Stimulated activated naive CD8-positive, alpha-beta T cell treated with anti-CD3 and anti-CD28 coated beads, Interleukin-15, Interleukin-2, amounts not matched to agents 100 U/mL and 50 U/mL, for 24 hours (primary cell): ENCODE data around the gene TTC23.
"Not testable (repeated sequence)": the region's sequence is repeated elsewhere in the genome, so short reads cannot be mapped to it uniquely, and the experiment has no call there.

ENCODE experiments used
- ATAC-seq: fragments of 150-1000 bp; cut with Tn5 transposase; one replicate; pipeline ENCODE4 v1.10.0; 2021
- DNase-seq: peaks from one replicate; pipeline ENCODE4 v3.0.0; 2021

Gene TTC23

GRCh38 chr15:99250001-99250400 lies 620 bp upstream of the TTC23 start:
- no peak for ATAC-seq
- DNase-seq = no peak

- ATAC-seq (no peak), DNase-seq (no peak)
These were observed 1.2 kb downstream of the TTC23 start for GRCh38 chr15:99248000-99248715.

- no peak for ATAC-seq
- DNase-seq = no peak
These were observed 2.3 kb downstream of the TTC23 start for GRCh38 chr15:99247062-99247461.

- DNase-seq = no peak
- ATAC-seq = no peak
These were observed 5.1 kb downstream of the TTC23 start for GRCh38 chr15:99244306-99244705.

GRCh38 chr15:99241752-99242151 lies 7.6 kb downstream of the TTC23 start:
- no peak for ATAC-seq
- no peak for DNase-seq

- no peak for DNase-seq
These were observed 9.7 kb downstream of the TTC23 start for GRCh38 chr15:99239545-99240198.

GRCh38 chr15:99238849-99239248 lies 10.5 kb downstream of the TTC23 start:
- no peak for DNase-seq

More at GRCh38 chr15:99239545-99240198, 9.7 kb downstream of the TTC23 start:
- peak; percentile 89 for ATAC-seq

GRCh38 chr15:99234160-99234559 lies 15.2 kb downstream of the TTC23 start:
- not testable (repeated sequence) for ATAC-seq

More at GRCh38 chr15:99238849-99239248, 10.5 kb downstream of the TTC23 start:
- peak; percentile 19 for ATAC-seq

GRCh38 chr15:99232740-99233139 lies 16.6 kb downstream of the TTC23 start:
- no peak for ATAC-seq

More at GRCh38 chr15:99234160-99234559, 15.2 kb downstream of the TTC23 start:
- not testable (repeated sequence) for DNase-seq

GRCh38 chr15:99230867-99231266 lies 18.5 kb downstream of the TTC23 start:
- ATAC-seq (no peak), DNase-seq (no peak)

More at GRCh38 chr15:99232740-99233139, 16.6 kb downstream of the TTC23 start:
- no peak for DNase-seq

GRCh38 chr15:99228120-99228770 lies 21.1 kb downstream of the TTC23 start:
- DNase-seq (no peak), ATAC-seq (no peak)

- no peak for ATAC-seq
These were observed 22.6 kb downstream of the TTC23 start for GRCh38 chr15:99226802-99227201.

GRCh38 chr15:99224372-99225214 lies 24.8 kb downstream of the TTC23 start:
- ATAC-seq = no peak

More at GRCh38 chr15:99226802-99227201, 22.6 kb downstream of the TTC23 start:
- no peak for DNase-seq

GRCh38 chr15:99213187-99213811 lies 36.1 kb downstream of the TTC23 start:
- DNase-seq (peak; percentile 71), ATAC-seq (peak; percentile 73)

More at GRCh38 chr15:99224372-99225214, 24.8 kb downstream of the TTC23 start:
- DNase-seq = no peak

- DNase-seq (no peak), ATAC-seq (no peak)
These were observed 37.0 kb downstream of the TTC23 start for GRCh38 chr15:99212406-99212805.

GRCh38 chr15:99211926-99212325 lies 37.5 kb downstream of the TTC23 start:
- ATAC-seq = no peak
- no peak for DNase-seq

GRCh38 chr15:99210334-99210733 lies 39.0 kb downstream of the TTC23 start:
- no peak for DNase-seq
- ATAC-seq = no peak

- ATAC-seq (no peak), DNase-seq (no peak)
These were observed 40.1 kb downstream of the TTC23 start for GRCh38 chr15:99209326-99209725.

- DNase-seq (no peak), ATAC-seq (no peak)
These were observed 41.7 kb downstream of the TTC23 start for GRCh38 chr15:99207672-99208071.

GRCh38 chr15:99202176-99202552 lies 47.2 kb downstream of the TTC23 start:
- no peak for DNase-seq
- ATAC-seq = no peak

GRCh38 chr15:99201408-99202175 lies 47.8 kb downstream of the TTC23 start:
- no peak for DNase-seq
- no peak for ATAC-seq
